ENCODE data around the gene IL15. TPM values are rescaled to one million over a fixed set of nuclear protein-coding genes. Genes with fewer than 3 reads are reported as not detected.

IL15 gene
- polyA plus RNA-seq, 2 of the 4 experiments (the other 2 are of a cell fraction): 14.1 to 32.3 TPM

GRCh38 chr4:141643557-141643956 lies 7.2 kb downstream of the IL15 start:
- Histone ChIP-seq H3K9me3 (no peaks in the 10 kb centered on the region), H3K4me2 (peak overlapping the region; percentile 69), H3K4me3 (no peak overlapping the region), H3K4me1 (peaks cover 85% of the 10 kb centered on the region), H3K27ac (peak overlapping the region; percentile 61 to 85)
- ChIA-PET POLR2A (no interaction called here), CTCF (no interaction called here)
- 0% methylated on average over 1 of the region's 1 CpG for WGBS (ENCODE audit: missing lambda C conversion rate)
- ATAC-seq (peak; percentile 86 to 87), DNase-seq (ENCODE audit: low read depth in 1 of 2, low spot score in 1 of 2) (peak; percentile 27 to 57), FAIRE-seq (no peak)
- no peak for TF ChIP-seq BHLHE40 (IDR thresholded peaks at IDR 0.05; ENCODE audit: low read depth, low read length)
- no peak for TF ChIP-seq POLR2A (IDR thresholded peaks at IDR 0.05; ENCODE audit: low read length)
- TF ChIP-seq BCL3 (IDR thresholded peaks at IDR 0.05): no peak
- 0 out of 5 replicates have a peak, but pooled peaks of 1 of the 2 experiments have one; percentile 3 for TF ChIP-seq RAD21 (conservative IDR thresholded peaks at IDR 0.05 in 1 of 2, IDR thresholded peaks at IDR 0.05 in 1 of 2)
- no peak for TF ChIP-seq RARB (CRISPR knock-in tag; IDR thresholded peaks at IDR 0.05)
- no peak for TF ChIP-seq KDM1A (IDR thresholded peaks at IDR 0.05; ENCODE audit: low read depth)
- TF ChIP-seq PHF8 (IDR thresholded peaks at IDR 0.05; ENCODE audit: borderline replicate concordance, low read depth): no peak
- TF ChIP-seq PBX3 (IDR thresholded peaks at IDR 0.05): no peak
- TF ChIP-seq NR3C1 (IDR thresholded peaks at IDR 0.05): no peak
- no peak for TF ChIP-seq NPAS2 (CRISPR knock-in tag; IDR thresholded peaks at IDR 0.05; ENCODE audit: borderline replicate concordance)
- TF ChIP-seq HEYL (CRISPR knock-in tag; IDR thresholded peaks at IDR 0.05): no peak
- no peak for TF ChIP-seq EHMT2 (IDR thresholded peaks at IDR 0.05; ENCODE audit: low read depth)
- TF ChIP-seq ATOH8 (CRISPR knock-in tag; IDR thresholded peaks at IDR 0.05; ENCODE audit: low read depth): no peak
- TF ChIP-seq CTCF (IDR thresholded peaks at IDR 0.05): no peak
- no peak for TF ChIP-seq TFCP2L1 (CRISPR knock-in tag; IDR thresholded peaks at IDR 0.05)
- TF ChIP-seq CBX8 (IDR thresholded peaks at IDR 0.05): no peak
- no peak for TF ChIP-seq HMGXB4 (CRISPR knock-in tag; IDR thresholded peaks at IDR 0.05; ENCODE audit: borderline replicate concordance)
- TF ChIP-seq SMC3 (IDR thresholded peaks at IDR 0.05): no peak
- TF ChIP-seq ESRRA (IDR thresholded peaks at IDR 0.05; ENCODE audit: borderline replicate concordance, low read length): no peak
- TF ChIP-seq MAX (IDR thresholded peaks at IDR 0.05): no peak
- TF ChIP-seq JUNB (IDR thresholded peaks at IDR 0.05): peak; percentile 67
- no peak for TF ChIP-seq FOXS1 (CRISPR knock-in tag; IDR thresholded peaks at IDR 0.05)
- TF ChIP-seq ZC3H11A (IDR thresholded peaks at IDR 0.05): no peak
- TF ChIP-seq ZFP36 (IDR thresholded peaks at IDR 0.05; ENCODE audit: borderline replicate concordance, partially characterized antibody): no peak
- TF ChIP-seq ZSCAN20 (CRISPR knock-in tag; IDR thresholded peaks at IDR 0.05): no peak
- TF ChIP-seq FOSL2 (IDR thresholded peaks at IDR 0.05): peak; percentile 56; the same call in 1 of the 2 replicates
- TF ChIP-seq FOSL2 (CRISPR knock-in tag; IDR thresholded peaks at IDR 0.05): peak; percentile 79
- no peak for TF ChIP-seq HDAC2 (IDR thresholded peaks at IDR 0.05)
- TF ChIP-seq EHF (CRISPR knock-in tag; IDR thresholded peaks at IDR 0.05): no peak
- 0 out of 5 replicates have a peak, but pooled peaks of 1 of the 2 experiments have one; percentile 20 for TF ChIP-seq JUN (IDR thresholded peaks at IDR 0.05)
- TF ChIP-seq GATA3 (IDR thresholded peaks at IDR 0.05; ENCODE audit: borderline replicate concordance): peak; percentile 52; the same call in 1 of the 2 replicates
- no peak for TF ChIP-seq REST (IDR thresholded peaks at IDR 0.05)
- no peak for TF ChIP-seq MAFK (IDR thresholded peaks at IDR 0.05; ENCODE audit: partially characterized antibody)
- TF ChIP-seq CHD4 (IDR thresholded peaks at IDR 0.05; ENCODE audit: borderline replicate concordance): no peak

Measured in A549 (cell line).